ENCODE data around the gene PDHX.

GRCh38 chr11:35036639-35037038, 120.2 kb downstream of the PDHX start:
- TF ChIP-seq CTCF (optimal IDR thresholded peaks at IDR 0.05 in 1 of 3, IDR thresholded peaks at IDR 0.05 in 1 of 3, conservative IDR thresholded peaks at IDR 0.05 in 1 of 3; ENCODE audit: extremely low read depth in 1 of 3, insufficient read depth in 2 of 3, low read length in 3 of 3) (no peak), EZH2 (IDR thresholded peaks at IDR 0.05; ENCODE audit: low read length) (no peak)

Data from keratinocyte (primary cell).